H1 (cell line): ENCODE measurements around the gene RIMBP2. TPM values are rescaled to one million over a fixed set of nuclear protein-coding genes. Genes with fewer than 3 reads are reported as not detected.

Experiments used
- CTCF ChIA-PET: fragments of 300-600 bp; sonication (Branson Sonifier 250); formaldehyde crosslinking; loops from one replicate; lab custom pipeline; 2021; ENCODE audit not compliant: partially characterized antibody; lab: Charles Lee
- POLR2A ChIA-PET: fragments of 300-600 bp; sonication (Branson Sonifier 250); formaldehyde crosslinking; loops from one replicate; lab custom pipeline; 2021; ENCODE audit warnings: inconsistent platforms; ENCODE audit not compliant: partially characterized antibody; lab: Charles Lee
- DNase-seq, 2 experiments: peaks; one replicate each; pipeline versions ENCODE4 v3.0.0 to v3.0.0-alpha.2; 2010 to 2022; ENCODE audit warnings: low spot score in 2 of 2, low read depth in 1 of 2, mixed read lengths in 1 of 2
- FAIRE-seq: peaks from 2 replicates; lab custom pipeline; 2011; peaks lifted over from hg19 to GRCh38; lab: Jason Lieb, UNC
- H2AFZ ChIP-seq: 2 replicates; pipeline ENCODE4 v1.8.1; 2012; ENCODE audit warnings: low read length, inconsistent platforms
- H2AK5ac ChIP-seq: 2 replicates; pipeline ENCODE4 v1.6.1; 2013; ENCODE audit warnings: low read depth, low read length
- H2BK120ac ChIP-seq: replicated peaks from 2 replicates; pipeline ENCODE3; 2013; ENCODE audit warnings: low read depth, low read length, inconsistent platforms
- H2BK12ac ChIP-seq: 2 replicates; pipeline ENCODE4 v1.6.1; 2013; ENCODE audit warnings: low read depth, low read length
- H2BK15ac ChIP-seq: 2 replicates; pipeline ENCODE4 v1.6.1; 2013; ENCODE audit warnings: low read length
- H2BK20ac ChIP-seq: 2 replicates; pipeline ENCODE4 v1.6.1; 2013; ENCODE audit warnings: low read length
- H2BK5ac ChIP-seq: 2 replicates; pipeline ENCODE4 v1.6.1; 2013; ENCODE audit warnings: low read depth, low read length
- H3K14ac ChIP-seq: 2 replicates; pipeline ENCODE4 v1.6.1; 2013; ENCODE audit warnings: inconsistent platforms; ENCODE audit not compliant: insufficient read length
- H3K18ac ChIP-seq: 2 replicates; pipeline ENCODE4 v1.6.1; 2013; ENCODE audit warnings: low read length; ENCODE audit errors: extremely low read depth
- H3K23ac ChIP-seq: 2 replicates; pipeline ENCODE4 v1.6.1; 2013; ENCODE audit warnings: inconsistent platforms; ENCODE audit not compliant: insufficient read length
- H3K23me2 ChIP-seq: 2 replicates; pipeline ENCODE4 v1.6.1; 2013; ENCODE audit warnings: low read depth, low read length
- H3K27ac ChIP-seq: 2 replicates; pipeline ENCODE4 v1.6.1; 2011; ENCODE audit warnings: low read depth, low read length, inconsistent platforms
- H3K27me3 ChIP-seq, 4 experiments: replicated peaks in 1 of 4; 1 replicate in 1 of 4; 2 replicates in 3 of 4; pipeline versions ENCODE4 v1.6.1 to v1.8.1; 2011 to 2013; ENCODE audit warnings: low read length in 3 of 4, mild to moderate bottlenecking in 3 of 4, inconsistent platforms in 2 of 4, mixed read lengths in 2 of 4, moderate library complexity in 1 of 4; ENCODE audit not compliant: control insufficient read depth in 3 of 4, insufficient read depth in 3 of 4; ENCODE audit errors: extremely low read depth in 1 of 4
- H3K36me3 ChIP-seq, 4 experiments: 2 replicates each; pipeline versions ENCODE4 v1.6.1 to v1.8.1; 2011 to 2013; ENCODE audit warnings: mild to moderate bottlenecking in 4 of 4, low read length in 3 of 4, moderate library complexity in 2 of 4, control low read depth in 1 of 4, inconsistent platforms in 1 of 4; ENCODE audit not compliant: insufficient read depth in 4 of 4, control insufficient read depth in 2 of 4
- H3K4ac ChIP-seq: replicated peaks from 2 replicates; pipeline ENCODE3; 2013; ENCODE audit warnings: low read length, low read depth, mixed read lengths, inconsistent platforms; ENCODE audit not compliant: insufficient read length
- H3K4me1 ChIP-seq, 4 experiments: replicated peaks in 1 of 4; 1 replicate in 1 of 4; 2 replicates in 3 of 4; pipeline versions ENCODE4 v1.6.1 to v1.8.1; 2011 to 2013; ENCODE audit warnings: low read length in 3 of 4, inconsistent platforms in 2 of 4, mixed read lengths in 1 of 4; ENCODE audit not compliant: insufficient read depth in 4 of 4, control insufficient read depth in 3 of 4
- H3K4me2 ChIP-seq, 2 experiments: 2 replicates each; pipeline versions ENCODE4 v1.6.1 to v1.8.1; 2011 to 2013; ENCODE audit warnings: low read depth in 2 of 2, low read length in 2 of 2, control low read depth in 1 of 2, inconsistent platforms in 1 of 2, mild to moderate bottlenecking in 1 of 2; ENCODE audit not compliant: insufficient read depth in 1 of 2
- H3K4me3 ChIP-seq, 4 experiments: fragments of 200-600, 300-600 bp in 1 of 4; sonication (generic), shearing (Covaris generic), sonication (Bioruptor Twin) in 1 of 4; 2 replicates each; pipeline versions ENCODE4 v1.5.1 to v1.8.1; 2011 to 2016; ENCODE audit warnings: low read length in 4 of 4, low read depth in 3 of 4, control low read depth in 2 of 4, inconsistent platforms in 2 of 4, mild to moderate bottlenecking in 2 of 4, mixed read lengths in 1 of 4, moderate library complexity in 1 of 4; ENCODE audit not compliant: insufficient read depth in 2 of 4; ENCODE audit errors: extremely low read depth in 1 of 4
- H3K56ac ChIP-seq: replicated peaks from 2 replicates; pipeline ENCODE3; 2013; ENCODE audit warnings: low read depth, mild to moderate bottlenecking, mixed read lengths, low read length, inconsistent platforms; ENCODE audit not compliant: insufficient read length
- H3K79me1 ChIP-seq: 2 replicates; pipeline ENCODE4 v1.6.1; 2013; ENCODE audit warnings: low read depth, low read length, control low read depth
- H3K79me2 ChIP-seq, 2 experiments: 2 replicates each; pipeline versions ENCODE4 v1.6.1 to v1.8.1; 2012 to 2013; ENCODE audit warnings: low read length in 2 of 2, mild to moderate bottlenecking in 2 of 2, inconsistent platforms in 1 of 2; ENCODE audit not compliant: insufficient read depth in 2 of 2, control insufficient read depth in 1 of 2
- H3K9ac ChIP-seq, 4 experiments: replicated peaks in 1 of 4; 1 replicate in 1 of 4; 2 replicates in 3 of 4; pipeline versions ENCODE4 v1.6.1 to v1.8.1; 2011 to 2013; ENCODE audit warnings: low read depth in 3 of 4, low read length in 3 of 4, control low read depth in 2 of 4, mild to moderate bottlenecking in 2 of 4, moderate library complexity in 2 of 4, inconsistent platforms in 1 of 4; ENCODE audit errors: extremely low read depth in 1 of 4
- H3K9me3 ChIP-seq, 2 experiments: 2 replicates each; pipeline versions ENCODE4 v1.6.1 to v1.8.1; 2012 to 2013; ENCODE audit warnings: mild to moderate bottlenecking in 2 of 2, moderate library complexity in 2 of 2, control low read depth in 1 of 2, inconsistent platforms in 1 of 2, low read depth in 1 of 2, low read length in 1 of 2, mixed read lengths in 1 of 2; ENCODE audit not compliant: insufficient read depth in 2 of 2
- H4K20me1 ChIP-seq, 2 experiments: replicated peaks in 1 of 2; 2 replicates each; pipeline versions ENCODE3 to v1.8.1; 2011 to 2013; ENCODE audit warnings: inconsistent platforms in 2 of 2, low read length in 2 of 2, mild to moderate bottlenecking in 1 of 2; ENCODE audit not compliant: insufficient read depth in 2 of 2, control insufficient read depth in 1 of 2
- H4K5ac ChIP-seq: 2 replicates; pipeline ENCODE4 v1.6.1; 2013; ENCODE audit warnings: low read length, low read depth, mixed read lengths, inconsistent platforms; ENCODE audit not compliant: insufficient read length
- H4K8ac ChIP-seq: 2 replicates; pipeline ENCODE4 v1.8.0; 2013; ENCODE audit warnings: mild to moderate bottlenecking, moderate library complexity, low read length, inconsistent platforms; ENCODE audit not compliant: insufficient read depth; ENCODE audit errors: extremely low read depth
- H4K91ac ChIP-seq: replicated peaks from 2 replicates; pipeline ENCODE3; 2013; ENCODE audit warnings: low read length, mixed read lengths, inconsistent platforms; ENCODE audit not compliant: insufficient read length
- ASH2L ChIP-seq: fragments of 200-600, 300-600 bp; sonication (generic); IDR thresholded peaks from one replicate; pipeline ENCODE4 v1.7.1; 2017; ENCODE audit warnings: low read length
- BRCA1 ChIP-seq: IDR thresholded peaks from 2 replicates; pipeline ENCODE4 v1.6.1; 2012; ENCODE audit warnings: low read depth, low read length, improper control_type of control experiment
- CHD2 ChIP-seq: IDR thresholded peaks from 2 replicates; pipeline ENCODE4 v1.6.1; 2012; ENCODE audit warnings: low read length, improper control_type of control experiment
- CTBP2 ChIP-seq: IDR thresholded peaks from 2 replicates; pipeline ENCODE4 v1.7.0; 2011; ENCODE audit warnings: borderline replicate concordance, mild to moderate bottlenecking, moderate library complexity, mixed read lengths, low read length; ENCODE audit not compliant: insufficient read depth, insufficient read length
- EZH2 ChIP-seq: fragments of 200-600 bp; sonication (generic); IDR thresholded peaks from 2 replicates; pipeline ENCODE4 v1.7.1; 2012; ENCODE audit warnings: low read depth, mild to moderate bottlenecking, moderate library complexity, low read length, inconsistent platforms; ENCODE audit not compliant: severe bottlenecking
- FOSL1 ChIP-seq: IDR thresholded peaks from 2 replicates; pipeline ENCODE4 v1.6.1; 2011; ENCODE audit warnings: mild to moderate bottlenecking, low read depth, low read length, moderate library complexity; ENCODE audit not compliant: insufficient read depth
- GTF2F1 ChIP-seq: IDR thresholded peaks from 2 replicates; pipeline ENCODE4 v1.6.1; 2012; ENCODE audit warnings: low read depth, low read length, improper control_type of control experiment, borderline replicate concordance
- POU5F1 ChIP-seq: IDR thresholded peaks from 2 replicates; pipeline ENCODE4 v1.6.1; 2011; ENCODE audit warnings: low read depth, mild to moderate bottlenecking, low read length, moderate library complexity
- RBBP5 ChIP-seq: IDR thresholded peaks from 2 replicates; pipeline ENCODE4 v1.7.1; 2012; ENCODE audit warnings: low read depth, mild to moderate bottlenecking, inconsistent platforms, low read length, moderate library complexity, borderline replicate concordance
- WGBS, 2 experiments: shearing (Covaris generic) in 1 of 2; methylation state at CpG; one replicate each; pipeline versions ENCODE4 v1.1.6 to v1.1.7; 2013 to 2015; ENCODE audit warnings: low lambda C conversion rate in 2 of 2, mixed read lengths in 2 of 2, inconsistent platforms in 1 of 2, low coverage in 1 of 2, missing lambda C conversion rate in 1 of 2; ENCODE audit not compliant: insufficient replicate concordance in 2 of 2, insufficient coverage in 1 of 2, insufficient read length in 1 of 2; ENCODE audit errors: extremely low coverage in 1 of 2, missing lambda C conversion rate in 1 of 2; 5-methylcytosine and 5-hydroxymethylcytosine counted together
- polyA plus RNA-seq, 7 experiments: library from polyadenylated mRNA; depleted of rRNA in 3 of 7; stranded (reverse) in 5 of 7; unstranded in 2 of 7; fragments of >200 nt in 5 of 7; fragments of 200-250 nt in 2 of 7; gene quantifications; 1 replicate in 5 of 7; 2 replicates in 1 of 7; 4 replicates in 1 of 7; pipeline versions ENCODE4 v1.2.1 to v1.2.3, GENCODE V29; 2011 to 2013; ENCODE audit warnings: missing spikeins in 2 of 7, mixed read lengths in 2 of 7
- total RNA-seq: library from RNA; stranded (reverse); fragmentation: NEBNext Ultra II Directional; extraction: Animal tissue kit (Norgen Biotek cat#: 25700); gene quantifications from 2 replicates; pipeline ENCODE4 v1.2.1, GENCODE V29; 2021
- TF ChIP-seq, protein P1 (sequence below), 3 experiments: IDR thresholded peaks; 1 replicate in 2 of 3; 2 replicates in 1 of 3; pipeline versions ENCODE4 v1.5.1 to v1.6.1; 2011; ENCODE audit warnings: low read length in 3 of 3, mild to moderate bottlenecking in 3 of 3, inconsistent platforms in 2 of 3, low read depth in 1 of 3, moderate library complexity in 1 of 3; ENCODE audit not compliant: insufficient read depth in 1 of 3; ENCODE audit errors: control extremely low read depth in 1 of 3

The RIMBP2 gene
- total and polyA plus RNA-seq, 2 of the 8 experiments (the other 6 are each of a cell fraction or from before 2014, with no cell fraction given), result 0.18 to 0.65 TPM

GRCh38 chr12:130754234-130754901 lies 38.3 kb upstream of the RIMBP2 start:
- Histone ChIP-seq H3K36me3 (no peaks in the 10 kb centered on the region), H3K23ac (no peak overlapping the region), H2AFZ (no peak overlapping the region), H3K9ac (no peak overlapping the region), H3K4me1 (no peaks in the 10 kb centered on the region), H3K79me1 (no peaks in the 10 kb centered on the region), H3K4ac (no peak overlapping the region), H3K23me2 (peaks cover 10% of the 10 kb centered on the region; the same call in 1 of the 2 replicates), H2BK15ac (peak overlapping the region; percentile 40; the same call in 1 of the 2 replicates), H4K5ac (no peak overlapping the region), H3K14ac (no peak overlapping the region), H3K79me2 (no peaks in the 10 kb centered on the region), H3K4me3 (no peak overlapping the region), H3K27me3 (no peaks in the 10 kb centered on the region), H3K56ac (no peak overlapping the region), H4K20me1 (no peaks in the 10 kb centered on the region), H3K18ac (no peak overlapping the region), H2BK20ac (no peak overlapping the region), H3K4me2 (no peak overlapping the region), H2BK120ac (no peak overlapping the region), H2BK5ac (no peak overlapping the region), H2AK5ac (peak overlapping the region; percentile 91), H4K8ac (no peak overlapping the region), H2BK12ac (no peak overlapping the region), H3K9me3 (no peaks in the 10 kb centered on the region), H4K91ac (no peak overlapping the region), H3K27ac (no peak overlapping the region)
- WGBS, 2 experiments, result 92% methylated on average over 3 of the region's 3 CpGs; no CpG with 5 or more reads in 1 of the 2 experiments
- no peak for FAIRE-seq
- ChIA-PET POLR2A (no interaction called here), CTCF (interaction anchor here (0.6 to 3.3 kb wide), 8 partner anchors 9 to 395 kb away, joined by 3 to 15 read pairs (median 4); no protein-coding TSS in a partner anchor)
- DNase-seq, result no peak
- no peak for TF ChIP-seq BRCA1
- no peak for TF ChIP-seq GTF2F1
- no peak for TF ChIP-seq EZH2
- no peak for TF ChIP-seq FOSL1
- no peak for TF ChIP-seq CTBP2
- no peak for TF ChIP-seq CHD2
- TF ChIP-seq, protein P1, sequence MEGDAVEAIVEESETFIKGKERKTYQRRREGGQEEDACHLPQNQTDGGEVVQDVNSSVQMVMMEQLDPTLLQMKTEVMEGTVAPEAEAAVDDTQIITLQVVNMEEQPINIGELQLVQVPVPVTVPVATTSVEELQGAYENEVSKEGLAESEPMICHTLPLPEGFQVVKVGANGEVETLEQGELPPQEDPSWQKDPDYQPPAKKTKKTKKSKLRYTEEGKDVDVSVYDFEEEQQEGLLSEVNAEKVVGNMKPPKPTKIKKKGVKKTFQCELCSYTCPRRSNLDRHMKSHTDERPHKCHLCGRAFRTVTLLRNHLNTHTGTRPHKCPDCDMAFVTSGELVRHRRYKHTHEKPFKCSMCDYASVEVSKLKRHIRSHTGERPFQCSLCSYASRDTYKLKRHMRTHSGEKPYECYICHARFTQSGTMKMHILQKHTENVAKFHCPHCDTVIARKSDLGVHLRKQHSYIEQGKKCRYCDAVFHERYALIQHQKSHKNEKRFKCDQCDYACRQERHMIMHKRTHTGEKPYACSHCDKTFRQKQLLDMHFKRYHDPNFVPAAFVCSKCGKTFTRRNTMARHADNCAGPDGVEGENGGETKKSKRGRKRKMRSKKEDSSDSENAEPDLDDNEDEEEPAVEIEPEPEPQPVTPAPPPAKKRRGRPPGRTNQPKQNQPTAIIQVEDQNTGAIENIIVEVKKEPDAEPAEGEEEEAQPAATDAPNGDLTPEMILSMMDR (IDR thresholded peaks at IDR 0.05; ENCODE audit: control extremely low read depth in 1 of 3, insufficient read depth in 1 of 3, low read depth in 1 of 3, low read length in 3 of 3), result no peak
- no peak for TF ChIP-seq ASH2L
- no peak for TF ChIP-seq RBBP5
- TF ChIP-seq POU5F1, result no peak
